ENCODE measurements around the gene SNX30.

DNA sequence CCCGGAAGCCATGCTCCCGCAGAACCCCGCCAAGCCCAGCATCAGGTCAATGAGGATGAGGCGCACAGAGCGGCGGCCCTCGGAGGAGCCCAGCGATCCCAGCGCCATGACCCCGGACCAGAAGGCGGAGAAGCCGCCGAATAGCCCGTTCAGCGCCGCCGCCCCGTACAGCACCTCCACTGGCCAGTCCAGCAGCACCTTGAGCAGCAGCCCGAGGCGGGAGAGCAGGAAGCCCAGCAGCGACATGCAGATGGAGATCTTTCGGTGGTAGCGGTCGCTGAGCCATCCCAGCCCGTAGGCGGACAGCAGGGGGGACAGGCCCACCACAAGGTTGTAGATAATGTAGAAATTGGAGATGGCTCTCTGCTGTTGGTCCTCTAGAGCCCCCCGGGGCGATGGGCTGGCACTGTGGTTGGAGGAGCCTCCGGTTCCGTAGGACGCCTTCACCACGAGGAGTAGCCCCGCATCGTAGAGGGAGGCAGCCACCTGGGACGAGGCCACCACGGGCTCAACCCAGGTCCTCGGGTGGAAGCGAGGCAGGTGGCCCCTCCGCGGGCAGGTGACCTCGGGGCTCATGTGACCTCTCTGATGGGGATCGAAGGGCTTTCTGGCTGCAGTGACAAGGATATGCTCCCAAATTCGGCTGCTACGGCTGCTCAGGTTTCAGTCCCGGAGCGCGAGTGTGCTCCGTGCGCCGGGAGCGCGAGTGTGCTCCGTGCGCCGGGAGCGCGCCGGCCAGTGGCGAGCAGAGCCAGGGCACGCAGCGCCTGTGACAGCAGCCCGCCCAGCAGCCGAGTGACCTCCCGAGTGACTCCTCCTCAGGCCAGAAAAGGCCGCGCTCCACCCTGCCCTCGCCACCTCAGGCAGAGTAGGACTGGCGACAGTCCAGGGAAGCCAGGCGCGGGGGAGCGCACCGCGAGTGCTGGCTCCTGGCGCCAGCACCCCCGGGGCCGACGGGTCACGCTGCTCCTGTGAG lies 139.8 kb downstream of the SNX30 start, which contains the start of gene SLC46A2:
- TF ChIP-seq, protein P1, sequence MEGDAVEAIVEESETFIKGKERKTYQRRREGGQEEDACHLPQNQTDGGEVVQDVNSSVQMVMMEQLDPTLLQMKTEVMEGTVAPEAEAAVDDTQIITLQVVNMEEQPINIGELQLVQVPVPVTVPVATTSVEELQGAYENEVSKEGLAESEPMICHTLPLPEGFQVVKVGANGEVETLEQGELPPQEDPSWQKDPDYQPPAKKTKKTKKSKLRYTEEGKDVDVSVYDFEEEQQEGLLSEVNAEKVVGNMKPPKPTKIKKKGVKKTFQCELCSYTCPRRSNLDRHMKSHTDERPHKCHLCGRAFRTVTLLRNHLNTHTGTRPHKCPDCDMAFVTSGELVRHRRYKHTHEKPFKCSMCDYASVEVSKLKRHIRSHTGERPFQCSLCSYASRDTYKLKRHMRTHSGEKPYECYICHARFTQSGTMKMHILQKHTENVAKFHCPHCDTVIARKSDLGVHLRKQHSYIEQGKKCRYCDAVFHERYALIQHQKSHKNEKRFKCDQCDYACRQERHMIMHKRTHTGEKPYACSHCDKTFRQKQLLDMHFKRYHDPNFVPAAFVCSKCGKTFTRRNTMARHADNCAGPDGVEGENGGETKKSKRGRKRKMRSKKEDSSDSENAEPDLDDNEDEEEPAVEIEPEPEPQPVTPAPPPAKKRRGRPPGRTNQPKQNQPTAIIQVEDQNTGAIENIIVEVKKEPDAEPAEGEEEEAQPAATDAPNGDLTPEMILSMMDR (conservative IDR thresholded peaks at IDR 0.05) = no peak
- TF ChIP-seq ZFX (IDR thresholded peaks at IDR 0.05) = no peak

All from C4-2B (cell line).